ENCODE results near the gene BBOX1. TPM values are rescaled to one million over a fixed set of nuclear protein-coding genes. Genes with fewer than 3 reads are reported as not detected.
A peak's percentile ranks its signal among the peaks of the same experiment; 100 is the strongest.

BBOX1 gene
- total RNA-seq, 1 experiment from 2014 or later: not detected

GRCh38 chr11:27020751-27021150 is 19.9 kb upstream of the BBOX1 start:
- in situ Hi-C loops (cut with HindIII; ENCODE audit: low pct_unique_long_range_greater_than_20kb, low sequenced_read_pairs): no loop called here
- no peak for DNase-seq (ENCODE audit: low read depth, low spot score)

- DNase-seq (ENCODE audit: low read depth, low spot score): no peak
- in situ Hi-C loops (cut with HindIII; ENCODE audit: low pct_unique_long_range_greater_than_20kb, low sequenced_read_pairs): no loop called here
Observed at GRCh38 chr11:27022659-27023251, 17.9 kb upstream of the BBOX1 start.

GRCh38 chr11:27024865-27025264 is 15.8 kb upstream of the BBOX1 start:
- DNase-seq (ENCODE audit: low read depth, low spot score): no peak
- in situ Hi-C loops (cut with HindIII; ENCODE audit: low pct_unique_long_range_greater_than_20kb, low sequenced_read_pairs): no loop called here

GRCh38 chr11:27025312-27025955 is 15.2 kb upstream of the BBOX1 start:
- no peak for DNase-seq (ENCODE audit: low read depth, low spot score)
- in situ Hi-C loops (cut with HindIII; ENCODE audit: low pct_unique_long_range_greater_than_20kb, low sequenced_read_pairs): no loop called here

- no peak for DNase-seq (ENCODE audit: low read depth, low spot score)
- in situ Hi-C loops (cut with HindIII; ENCODE audit: low pct_unique_long_range_greater_than_20kb, low sequenced_read_pairs): no loop called here
Observed at GRCh38 chr11:27025957-27026733, 14.5 kb upstream of the BBOX1 start.

- in situ Hi-C loops (cut with HindIII; ENCODE audit: low pct_unique_long_range_greater_than_20kb, low sequenced_read_pairs): no loop called here
- DNase-seq (ENCODE audit: low read depth, low spot score): no peak
Observed at GRCh38 chr11:27028561-27028965, 12.1 kb upstream of the BBOX1 start.

- in situ Hi-C loops (cut with HindIII; ENCODE audit: low pct_unique_long_range_greater_than_20kb, low sequenced_read_pairs): no loop called here
- no peak for DNase-seq (ENCODE audit: low read depth, low spot score)
Observed at GRCh38 chr11:27029966-27030365, 10.6 kb upstream of the BBOX1 start.

- DNase-seq (ENCODE audit: low read depth, low spot score): no peak
- in situ Hi-C loops (cut with HindIII; ENCODE audit: low pct_unique_long_range_greater_than_20kb, low sequenced_read_pairs): no loop called here
Observed at GRCh38 chr11:27031754-27032153, 8.9 kb upstream of the BBOX1 start.

- in situ Hi-C loops (cut with HindIII; ENCODE audit: low pct_unique_long_range_greater_than_20kb, low sequenced_read_pairs): no loop called here
- DNase-seq (ENCODE audit: low read depth, low spot score): peak; percentile 30
Observed at GRCh38 chr11:27039873-27040272, 742 bp upstream of the BBOX1 start.

- in situ Hi-C loops (cut with HindIII; ENCODE audit: low pct_unique_long_range_greater_than_20kb, low sequenced_read_pairs): no loop called here
- DNase-seq (ENCODE audit: low read depth, low spot score): no peak
Observed at GRCh38 chr11:27041141-27041899, 705 bp downstream of the BBOX1 start.

- in situ Hi-C loops (cut with HindIII; ENCODE audit: low pct_unique_long_range_greater_than_20kb, low sequenced_read_pairs): no loop called here
- DNase-seq (ENCODE audit: low read depth, low spot score): no peak
Observed at GRCh38 chr11:27046956-27047355, 6.3 kb downstream of the BBOX1 start.

GRCh38 chr11:27052668-27053067 is 12.1 kb downstream of the BBOX1 start:
- DNase-seq (ENCODE audit: low read depth, low spot score): no peak
- in situ Hi-C loops (cut with HindIII; ENCODE audit: low pct_unique_long_range_greater_than_20kb, low sequenced_read_pairs): no loop called here

- no peak for DNase-seq (ENCODE audit: low read depth, low spot score)
- in situ Hi-C loops (cut with HindIII; ENCODE audit: low pct_unique_long_range_greater_than_20kb, low sequenced_read_pairs): no loop called here
Observed at GRCh38 chr11:27055065-27055682, 14.6 kb downstream of the BBOX1 start.

- in situ Hi-C loops (cut with HindIII; ENCODE audit: low pct_unique_long_range_greater_than_20kb, low sequenced_read_pairs): no loop called here
- no peak for DNase-seq (ENCODE audit: low read depth, low spot score)
Observed at GRCh38 chr11:27057091-27057780, 16.6 kb downstream of the BBOX1 start.

- in situ Hi-C loops (cut with HindIII; ENCODE audit: low pct_unique_long_range_greater_than_20kb, low sequenced_read_pairs): no loop called here
- DNase-seq (ENCODE audit: low read depth, low spot score): no peak
Observed at GRCh38 chr11:27058456-27058855, 17.8 kb downstream of the BBOX1 start.

GRCh38 chr11:27059431-27059830 is 18.8 kb downstream of the BBOX1 start:
- in situ Hi-C loops (cut with HindIII; ENCODE audit: low pct_unique_long_range_greater_than_20kb, low sequenced_read_pairs): no loop called here
- DNase-seq (ENCODE audit: low read depth, low spot score): no peak

- DNase-seq (ENCODE audit: low read depth, low spot score): no peak
- in situ Hi-C loops (cut with HindIII; ENCODE audit: low pct_unique_long_range_greater_than_20kb, low sequenced_read_pairs): no loop called here
Observed at GRCh38 chr11:27060816-27061460, 20.3 kb downstream of the BBOX1 start.

Measured in SK-MEL-5 (cell line).